BE2C (cell line): Measurements from ENCODE around the gene LUZP1.

Experiments
- DNase-seq: peaks from one replicate; pipeline ENCODE4 v3.0.0-alpha.2; 2020
- H3K27me3 ChIP-seq: fragments of 250-450 bp; sonication (Bioruptor Pico); 2 replicates; pipeline ENCODE4 v1.5.1; 2020; ENCODE audit warnings: mild to moderate bottlenecking
- H3K36me3 ChIP-seq: fragments of 250-450 bp; sonication (Bioruptor Pico); 2 replicates; pipeline ENCODE4 v1.5.1; 2020; ENCODE audit warnings: mild to moderate bottlenecking
- H3K4me1 ChIP-seq: fragments of 250-450 bp; sonication (Bioruptor Pico); 2 replicates; pipeline ENCODE4 v1.5.1; 2020
- H3K4me3 ChIP-seq: 2 replicates; pipeline ENCODE4 v1.5.1; 2011; ENCODE audit warnings: low read depth, low read length
- H3K9me3 ChIP-seq: fragments of 250-450 bp; sonication (Bioruptor Pico); 2 replicates; pipeline ENCODE4 v1.5.1; 2020
- TF ChIP-seq, protein P1 (sequence below): IDR thresholded peaks from 2 replicates; pipeline ENCODE4 v1.5.1; 2012; ENCODE audit warnings: mild to moderate bottlenecking, low read depth, low read length

LUZP1 gene

GRCh38 chr1:23135268-23135667 is 33.4 kb downstream of the LUZP1 start:
- no peak overlapping the region for H3K4me3 ChIP-seq

DNA sequence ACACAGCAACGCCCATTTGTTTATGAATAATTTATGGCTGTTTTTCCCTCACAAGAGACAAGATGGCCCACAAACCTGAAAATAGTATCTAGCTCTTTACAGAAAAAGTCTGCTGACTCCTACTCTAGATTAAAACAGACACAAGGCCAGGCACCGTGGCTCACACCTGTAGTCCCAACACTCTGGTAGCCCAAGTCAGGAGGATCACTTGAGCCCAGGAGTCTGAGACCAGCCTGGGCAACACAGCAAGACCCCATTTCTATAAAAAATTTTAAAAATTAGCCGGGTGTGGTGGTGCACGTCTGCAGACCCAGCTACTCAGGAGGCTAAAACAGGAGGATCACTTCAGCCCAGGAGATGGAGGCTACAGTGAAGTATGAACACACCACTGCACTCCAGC is 34.6 kb downstream of the LUZP1 start:
- no peak for DNase-seq
- Histone ChIP-seq H3K4me1 (no peaks in the 10 kb centered on the region), H3K27me3 (no peaks in the 10 kb centered on the region), H3K9me3 (no peaks in the 10 kb centered on the region), H3K4me3 (no peak overlapping the region), H3K36me3 (no peaks in the 10 kb centered on the region)
- TF ChIP-seq, protein P1, sequence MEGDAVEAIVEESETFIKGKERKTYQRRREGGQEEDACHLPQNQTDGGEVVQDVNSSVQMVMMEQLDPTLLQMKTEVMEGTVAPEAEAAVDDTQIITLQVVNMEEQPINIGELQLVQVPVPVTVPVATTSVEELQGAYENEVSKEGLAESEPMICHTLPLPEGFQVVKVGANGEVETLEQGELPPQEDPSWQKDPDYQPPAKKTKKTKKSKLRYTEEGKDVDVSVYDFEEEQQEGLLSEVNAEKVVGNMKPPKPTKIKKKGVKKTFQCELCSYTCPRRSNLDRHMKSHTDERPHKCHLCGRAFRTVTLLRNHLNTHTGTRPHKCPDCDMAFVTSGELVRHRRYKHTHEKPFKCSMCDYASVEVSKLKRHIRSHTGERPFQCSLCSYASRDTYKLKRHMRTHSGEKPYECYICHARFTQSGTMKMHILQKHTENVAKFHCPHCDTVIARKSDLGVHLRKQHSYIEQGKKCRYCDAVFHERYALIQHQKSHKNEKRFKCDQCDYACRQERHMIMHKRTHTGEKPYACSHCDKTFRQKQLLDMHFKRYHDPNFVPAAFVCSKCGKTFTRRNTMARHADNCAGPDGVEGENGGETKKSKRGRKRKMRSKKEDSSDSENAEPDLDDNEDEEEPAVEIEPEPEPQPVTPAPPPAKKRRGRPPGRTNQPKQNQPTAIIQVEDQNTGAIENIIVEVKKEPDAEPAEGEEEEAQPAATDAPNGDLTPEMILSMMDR: no peak

More at GRCh38 chr1:23135268-23135667, 33.4 kb downstream of the LUZP1 start:
- H3K36me3 ChIP-seq: no peaks in the 10 kb centered on the region
- TF ChIP-seq, protein P1: no peak
- no peaks in the 10 kb centered on the region for H3K4me1 ChIP-seq
- no peaks in the 10 kb centered on the region for H3K27me3 ChIP-seq
- DNase-seq: no peak
- no peaks in the 10 kb centered on the region for H3K9me3 ChIP-seq

DNA sequence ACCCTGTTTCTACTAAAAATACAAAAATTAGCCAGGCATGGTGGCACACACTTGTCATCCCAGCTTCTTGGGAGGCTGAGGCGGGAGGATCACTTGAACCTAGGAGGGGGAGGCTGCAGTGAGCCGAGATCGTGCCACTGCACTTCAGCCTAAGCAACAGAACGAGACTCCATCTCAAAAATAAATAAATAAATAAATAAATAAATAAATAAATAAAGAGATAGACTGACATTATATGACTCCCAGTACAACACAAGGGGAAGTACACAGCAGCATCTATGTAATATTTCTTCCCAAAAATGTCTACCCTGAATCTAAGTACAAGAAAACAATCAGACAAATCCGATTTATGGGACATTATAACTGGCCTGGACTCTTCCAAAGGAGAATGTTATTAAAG is 35.1 kb downstream of the LUZP1 start:
- TF ChIP-seq, protein P1: no peak
- H3K4me3 ChIP-seq: no peak overlapping the region
- H3K27me3 ChIP-seq: no peaks in the 10 kb centered on the region
- no peaks in the 10 kb centered on the region for H3K9me3 ChIP-seq
- no peak for DNase-seq
- no peaks in the 10 kb centered on the region for H3K36me3 ChIP-seq
- no peaks in the 10 kb centered on the region for H3K4me1 ChIP-seq

DNA sequence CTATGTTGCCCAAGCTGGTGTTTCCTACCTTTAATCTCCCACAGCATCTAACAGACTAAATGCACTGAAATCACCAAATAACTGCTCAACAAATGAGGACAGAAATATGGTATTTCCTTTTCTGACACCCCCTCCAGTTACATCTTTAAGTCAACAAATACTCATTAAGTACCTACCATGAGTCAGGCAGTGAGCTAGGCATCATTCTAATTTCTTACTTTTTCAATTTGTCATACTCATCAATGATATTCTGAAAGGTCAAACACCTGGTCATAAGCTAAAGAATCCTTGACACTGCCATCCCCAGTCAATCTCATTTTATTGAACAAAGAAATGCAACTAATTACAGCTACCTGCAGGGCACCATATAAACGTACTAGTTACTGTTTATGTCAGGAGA is 36.6 kb downstream of the LUZP1 start:
- H3K4me3 ChIP-seq: no peak overlapping the region
- TF ChIP-seq, protein P1: no peak
- no peaks in the 10 kb centered on the region for H3K36me3 ChIP-seq
- no peaks in the 10 kb centered on the region for H3K27me3 ChIP-seq
- no peaks in the 10 kb centered on the region for H3K4me1 ChIP-seq
- no peak for DNase-seq
- no peaks in the 10 kb centered on the region for H3K9me3 ChIP-seq

DNA sequence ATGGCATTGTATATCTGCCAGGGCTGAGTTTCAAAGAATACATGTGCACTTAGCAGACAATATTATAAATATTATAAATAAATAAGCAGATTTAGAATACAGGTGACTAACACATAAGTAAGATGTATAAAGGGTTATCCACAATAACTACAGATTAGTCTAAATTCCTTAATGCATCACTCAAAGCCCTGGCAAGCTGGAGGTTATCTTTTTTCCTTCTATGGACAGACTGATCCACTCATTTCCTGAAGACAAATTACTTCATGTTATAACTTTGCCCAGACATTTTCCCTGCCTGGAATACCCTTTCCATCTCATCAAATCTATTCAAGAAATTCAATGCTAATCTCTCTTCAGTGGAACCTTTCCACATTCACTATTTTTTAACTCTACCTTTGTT is 38.8 kb downstream of the LUZP1 start:
- H3K4me1 ChIP-seq: no peaks in the 10 kb centered on the region
- TF ChIP-seq, protein P1: no peak
- H3K9me3 ChIP-seq: no peaks in the 10 kb centered on the region
- no peak for DNase-seq
- no peaks in the 10 kb centered on the region for H3K27me3 ChIP-seq
- no peaks in the 10 kb centered on the region for H3K36me3 ChIP-seq
- H3K4me3 ChIP-seq: no peak overlapping the region

DNA sequence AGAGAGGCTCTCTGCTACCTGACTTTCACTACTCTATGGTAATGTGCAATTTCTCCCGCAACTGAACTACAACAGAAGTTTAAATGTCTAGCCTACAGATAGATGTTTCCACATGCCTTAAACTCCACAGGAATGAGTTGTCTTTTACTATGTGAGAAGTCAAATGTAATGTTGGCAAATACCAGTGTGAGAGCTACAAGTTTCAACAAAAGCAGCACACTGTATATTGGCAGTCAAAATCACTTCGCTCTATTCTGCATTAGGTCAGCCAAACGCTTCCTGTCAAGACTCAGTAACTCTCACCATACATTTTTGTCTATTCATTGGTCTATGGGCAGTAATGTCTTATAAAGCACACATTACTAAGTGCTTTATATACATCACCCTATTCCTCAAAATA is 41.9 kb downstream of the LUZP1 start:
- DNase-seq: no peak
- Histone ChIP-seq H3K9me3 (no peaks in the 10 kb centered on the region), H3K4me3 (no peak overlapping the region), H3K4me1 (no peaks in the 10 kb centered on the region), H3K36me3 (no peaks in the 10 kb centered on the region), H3K27me3 (no peaks in the 10 kb centered on the region)
- TF ChIP-seq, protein P1: no peak
